Measurements from ENCODE around the gene TMEM69.
A peak's percentile ranks its signal among the peaks of the same experiment; 100 is the strongest.
"Not testable (repeated sequence)": the region's sequence is repeated elsewhere in the genome, so short reads cannot be mapped to it uniquely, and the experiment has no call there.

TMEM69 gene, protein sequence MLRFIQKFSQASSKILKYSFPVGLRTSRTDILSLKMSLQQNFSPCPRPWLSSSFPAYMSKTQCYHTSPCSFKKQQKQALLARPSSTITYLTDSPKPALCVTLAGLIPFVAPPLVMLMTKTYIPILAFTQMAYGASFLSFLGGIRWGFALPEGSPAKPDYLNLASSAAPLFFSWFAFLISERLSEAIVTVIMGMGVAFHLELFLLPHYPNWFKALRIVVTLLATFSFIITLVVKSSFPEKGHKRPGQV

DNA sequence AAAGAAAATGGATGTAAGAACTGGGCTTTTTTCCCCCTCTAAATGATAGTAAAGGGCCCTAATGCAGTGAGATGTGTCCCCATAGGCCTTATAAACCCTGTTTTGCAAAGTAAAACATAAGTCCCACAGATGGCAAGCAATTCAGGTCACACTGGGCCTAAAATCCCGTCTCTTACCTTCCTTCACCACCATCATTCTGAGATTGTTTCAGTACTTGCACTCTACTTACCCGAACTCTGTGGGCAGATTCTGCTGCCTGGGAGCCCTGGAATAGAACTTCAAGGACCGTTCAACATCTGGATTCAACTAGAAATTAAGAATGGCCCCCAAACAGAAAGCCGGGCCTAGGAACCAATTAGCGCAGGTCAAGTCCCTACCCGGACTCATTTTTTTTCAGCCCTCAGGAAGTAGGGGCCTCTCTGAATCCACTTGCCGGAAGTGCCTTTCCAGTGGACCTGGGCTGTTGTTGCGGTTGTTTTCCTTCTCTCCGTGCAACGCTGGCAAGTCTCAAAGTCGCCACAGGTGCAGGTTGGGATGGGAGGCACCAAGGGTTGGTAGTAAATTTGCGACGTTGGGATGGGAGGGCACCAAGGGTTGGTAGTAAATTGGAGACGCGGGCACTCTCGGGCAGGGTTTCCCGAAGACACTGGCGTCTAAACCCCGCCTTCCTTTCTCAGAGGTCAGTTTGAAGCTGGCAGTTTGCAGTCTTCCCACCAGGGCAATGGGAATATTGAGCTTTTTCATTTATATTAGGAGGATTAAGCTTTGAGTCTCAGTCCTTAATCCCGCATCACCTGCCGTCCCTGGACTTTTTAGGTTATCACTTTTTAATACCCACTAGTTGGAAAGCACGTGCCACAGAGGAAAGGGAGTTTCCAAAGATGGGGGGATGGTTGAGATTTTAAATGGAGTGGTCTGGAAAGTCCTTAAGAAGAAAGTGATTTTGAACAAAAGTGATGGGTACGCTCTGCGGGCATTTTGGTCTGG, at the start of gene TMEM69:
Gene TMEM69 (plus strand): TSS at position 428 of the 987 bp plus-strand sequence. CDS start 2,888 bp downstream, outside the sequence.
- peak; percentile 78 for DNase-seq

DNA sequence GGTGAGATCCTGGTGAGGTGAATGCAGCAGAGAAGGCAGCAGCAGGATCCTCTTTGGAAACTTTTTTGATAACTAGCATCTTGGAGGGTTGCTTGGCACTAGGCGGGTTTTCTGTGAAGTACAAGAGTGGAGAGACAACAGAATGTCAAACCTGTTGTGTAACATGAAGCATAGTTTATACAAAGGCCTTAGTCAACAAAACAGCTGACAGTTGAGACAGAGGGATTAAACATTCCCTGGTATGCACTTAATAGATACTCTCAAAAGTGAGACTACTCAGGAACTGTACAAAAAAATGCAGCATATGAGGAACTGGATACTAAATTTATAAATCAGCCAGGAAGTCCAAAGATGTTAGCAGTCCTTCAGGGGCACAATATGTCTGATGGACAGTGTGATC, 47.7 kb upstream of the TMEM69 start:
- DNase-seq: no peak

DNA sequence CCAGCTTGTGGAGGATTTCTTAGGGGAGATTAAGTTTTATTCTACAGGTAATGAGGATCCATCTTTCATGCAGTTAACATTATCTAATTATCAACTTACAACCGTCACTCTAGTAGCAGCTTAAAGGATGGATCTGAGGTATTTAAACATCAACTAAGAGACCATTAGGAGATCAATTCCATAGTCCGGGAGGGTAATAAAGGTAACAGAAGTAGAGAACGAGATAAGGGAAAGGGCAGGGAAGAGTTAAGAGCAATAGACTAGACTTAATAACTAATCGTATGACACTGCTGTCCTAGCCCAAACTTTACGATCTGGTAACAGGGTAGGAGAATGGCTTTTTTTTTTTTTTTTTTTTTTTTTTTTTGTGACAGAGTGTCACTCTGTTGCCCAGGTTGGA, 44.7 kb upstream of the TMEM69 start:
- DNase-seq: no peak

DNA sequence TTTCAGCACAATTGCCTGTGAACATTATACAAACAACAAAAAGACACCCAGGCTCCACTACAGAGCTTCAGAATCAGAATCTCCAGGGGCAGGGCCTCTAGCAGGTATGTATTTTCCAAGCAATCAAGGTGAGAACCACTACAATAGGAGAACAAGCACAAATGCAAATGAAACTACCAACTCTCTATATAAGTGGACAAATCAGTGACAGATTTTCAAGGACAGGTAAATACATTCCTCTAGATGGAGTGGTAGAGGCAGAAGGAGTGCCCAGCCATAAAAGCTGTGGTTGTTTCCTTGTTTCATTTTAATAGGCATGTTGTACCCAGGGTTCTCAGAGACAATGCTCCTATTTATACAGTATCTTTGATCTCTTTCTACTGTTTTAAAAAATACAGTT, 44.0 kb upstream of the TMEM69 start:
- no peak for DNase-seq

DNA sequence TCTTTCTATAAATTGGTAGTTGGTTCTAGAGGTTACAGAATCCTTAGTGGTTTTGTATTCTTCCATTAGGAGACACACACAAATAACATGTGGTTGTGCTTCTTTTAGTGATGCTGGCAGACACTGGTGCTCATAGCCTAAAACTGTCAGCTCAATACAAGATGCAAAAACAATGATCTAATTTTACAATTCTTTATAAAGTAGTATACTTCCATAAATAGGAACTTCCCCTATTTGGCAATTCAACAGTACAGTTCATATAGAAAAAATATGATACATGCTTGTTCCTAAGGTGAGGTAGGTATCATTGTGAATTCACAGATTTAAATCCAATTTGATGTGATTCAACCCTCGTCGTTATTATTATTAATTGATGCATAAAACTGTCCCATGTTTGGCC, 43.3 kb upstream of the TMEM69 start:
- DNase-seq: no peak

DNA sequence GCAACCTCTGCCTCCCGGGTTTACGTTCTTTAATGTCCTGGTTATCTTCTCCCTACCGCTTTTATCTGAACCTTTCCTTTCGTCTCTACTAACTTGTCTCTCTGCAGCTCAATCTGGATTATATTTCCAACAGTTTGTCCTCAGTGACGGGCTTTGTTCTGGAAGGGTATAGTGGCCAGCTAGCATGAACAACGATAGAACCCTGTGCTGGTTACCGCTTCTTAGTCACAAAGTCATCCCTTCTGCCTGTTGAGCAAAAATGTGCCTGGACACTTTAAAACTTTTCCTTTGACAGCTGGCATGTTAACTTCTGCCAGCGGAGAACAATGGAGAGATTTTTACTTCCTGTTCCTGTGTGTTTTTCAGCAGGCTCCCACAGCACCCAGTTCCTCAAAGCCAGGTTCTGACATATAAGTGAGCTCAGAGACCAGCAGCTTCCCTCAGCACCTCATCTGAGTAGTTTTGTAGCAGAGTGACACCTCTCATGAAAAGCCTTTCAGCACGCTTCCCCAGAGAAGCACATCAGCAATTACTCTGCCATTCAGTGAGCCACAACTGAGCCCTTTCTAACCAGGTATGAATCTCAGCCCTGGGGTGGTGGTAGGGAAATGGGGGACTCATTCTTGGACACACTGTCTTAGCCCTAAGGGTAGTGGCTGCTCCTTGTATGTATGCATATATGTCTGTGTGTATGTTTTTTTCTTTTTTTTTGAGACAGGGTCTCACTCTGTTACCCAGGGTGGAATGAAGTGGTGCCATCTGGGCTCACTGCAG, 40.5 kb upstream of the TMEM69 start:
- no peak for DNase-seq

DNA sequence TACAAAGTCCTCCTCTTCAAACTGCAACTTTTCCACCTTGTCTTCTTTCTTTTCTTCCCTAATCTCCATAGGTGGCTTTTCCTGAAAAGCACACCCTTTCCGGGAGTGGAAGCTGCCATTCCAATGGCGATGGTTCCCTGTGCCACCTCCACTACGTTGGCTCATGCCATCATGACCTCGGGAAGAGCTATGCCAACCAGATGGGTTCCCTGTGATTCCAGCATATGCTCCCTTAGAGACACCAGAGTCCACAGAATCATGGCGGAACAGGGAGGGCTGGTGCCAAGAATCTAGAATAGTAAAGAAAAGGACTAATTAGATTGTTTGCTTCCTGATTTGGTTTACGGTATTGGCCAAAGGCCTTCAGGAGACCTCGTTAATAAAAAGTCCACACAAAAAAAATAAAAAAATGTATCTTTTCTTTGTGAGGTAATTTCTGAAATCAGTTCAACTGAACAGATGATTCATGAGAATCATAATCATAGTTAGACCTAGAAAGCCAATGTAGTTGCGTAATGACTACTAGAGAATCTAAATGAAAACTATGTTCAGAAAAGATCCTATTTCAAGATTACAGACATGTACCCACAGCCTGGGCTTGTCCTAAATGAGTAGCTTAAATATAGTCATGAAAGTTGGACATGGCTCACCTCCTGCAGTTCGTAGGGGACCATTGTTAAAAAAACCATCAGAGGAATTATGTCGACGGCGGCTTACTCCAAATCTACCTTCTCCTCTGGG, 33.3 kb upstream of the TMEM69 start:
- no peak for DNase-seq

DNA sequence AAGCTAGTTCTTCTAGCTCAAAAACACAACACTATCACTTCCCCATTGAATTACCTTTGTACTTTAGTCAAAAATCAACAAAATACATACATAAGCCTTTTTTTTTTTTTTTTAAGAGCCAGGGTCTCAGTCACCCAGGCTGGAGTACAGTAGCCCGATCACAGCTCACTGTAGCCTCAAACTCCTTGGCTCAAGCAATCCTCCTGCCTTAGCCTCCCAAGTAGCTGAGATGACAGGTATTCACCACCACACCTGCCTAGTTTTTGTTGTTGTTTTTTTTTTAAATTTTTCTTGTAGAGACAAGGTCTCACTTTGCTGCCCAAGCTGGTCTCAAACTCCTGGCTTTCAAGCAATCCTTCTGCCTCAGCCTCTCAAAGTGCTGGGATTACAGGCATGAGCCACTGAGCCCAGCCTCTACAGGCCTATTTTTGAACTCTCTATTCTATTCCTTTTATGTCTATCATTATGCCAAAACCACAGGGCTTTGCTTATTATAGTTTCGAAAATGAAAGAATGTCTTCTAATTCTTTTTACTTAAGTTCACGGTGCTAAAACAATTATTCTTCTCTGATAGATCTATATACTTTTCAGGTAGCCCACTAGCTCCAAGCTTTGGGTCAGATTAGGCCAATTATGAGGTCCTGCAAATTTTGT, 31.3 kb upstream of the TMEM69 start:
- no peak for DNase-seq

DNA sequence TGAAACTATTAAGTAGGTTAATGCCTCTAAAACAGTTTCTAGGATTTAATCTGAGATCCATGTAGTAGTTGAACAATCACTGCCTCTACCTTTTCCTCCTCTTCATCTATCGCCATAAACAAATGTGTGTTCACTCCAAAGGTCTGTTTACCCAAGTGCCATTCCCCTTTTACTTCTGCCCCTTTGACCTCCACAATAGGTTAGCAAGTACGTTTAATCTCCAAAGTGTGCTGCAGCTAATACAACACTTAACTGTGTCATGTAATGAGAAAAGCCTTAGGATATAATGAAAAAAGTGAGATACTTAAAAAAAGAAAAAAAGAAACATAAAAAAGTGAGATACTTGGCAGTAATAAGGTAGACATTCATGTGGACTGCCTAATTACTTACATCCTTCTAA, 29.8 kb upstream of the TMEM69 start:
- no peak for DNase-seq

DNA sequence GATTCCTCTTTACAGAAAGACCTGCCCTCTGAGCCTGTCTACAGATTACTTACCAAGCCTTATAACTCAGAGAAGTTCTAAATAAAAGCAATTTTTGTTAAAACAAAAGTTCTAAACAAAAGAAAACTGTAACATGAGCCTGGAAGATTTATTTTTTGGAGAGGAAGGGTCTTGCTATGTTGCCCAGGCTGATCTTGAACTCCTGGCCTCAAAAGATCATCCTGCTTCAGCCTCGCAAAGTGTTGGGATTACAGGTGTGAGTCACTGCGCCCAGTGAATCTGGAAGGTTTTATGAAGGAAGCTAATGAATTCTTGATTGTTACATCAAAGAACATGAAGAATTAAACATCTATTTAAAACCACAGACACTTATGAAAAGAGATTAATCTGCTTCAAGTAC, 28.8 kb upstream of the TMEM69 start:
- DNase-seq: no peak

DNA sequence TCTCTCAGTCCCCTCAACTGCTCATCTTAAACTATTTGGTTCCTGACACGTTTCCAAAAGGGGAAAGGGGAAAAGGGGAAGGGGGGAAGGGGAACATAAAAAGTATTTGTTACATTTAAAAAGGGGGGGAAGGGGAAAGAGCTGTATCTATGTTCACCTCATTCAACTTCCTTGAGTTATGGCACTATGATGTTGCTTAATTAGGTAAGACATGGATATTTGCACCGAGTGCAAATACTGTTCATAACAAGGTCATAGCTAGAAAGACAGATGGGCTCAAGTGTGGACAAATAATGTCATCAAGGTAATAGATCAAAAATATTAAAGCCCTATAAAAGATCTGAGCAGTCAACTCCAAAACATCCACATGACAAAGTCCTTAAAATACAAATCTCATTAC, 27.6 kb upstream of the TMEM69 start:
- no peak for DNase-seq

DNA sequence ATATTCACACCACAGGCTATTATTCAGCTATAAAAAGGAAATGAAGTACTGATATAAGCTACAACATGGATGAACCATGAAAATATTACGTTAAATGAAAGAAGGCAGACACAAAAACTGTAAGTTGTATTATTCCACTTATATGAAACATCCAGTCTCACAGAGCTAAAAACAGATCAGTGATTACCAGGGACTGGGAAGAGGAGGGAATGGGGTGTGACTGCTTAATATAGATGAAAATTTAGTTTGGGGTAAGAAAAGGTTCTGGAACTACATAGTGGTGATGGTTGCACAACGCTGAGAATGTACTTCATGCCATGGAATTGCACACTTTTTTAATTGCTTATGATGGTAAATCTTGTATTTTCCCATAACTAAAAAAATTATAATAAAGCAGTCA, 21.1 kb upstream of the TMEM69 start:
- no peak for DNase-seq

DNA sequence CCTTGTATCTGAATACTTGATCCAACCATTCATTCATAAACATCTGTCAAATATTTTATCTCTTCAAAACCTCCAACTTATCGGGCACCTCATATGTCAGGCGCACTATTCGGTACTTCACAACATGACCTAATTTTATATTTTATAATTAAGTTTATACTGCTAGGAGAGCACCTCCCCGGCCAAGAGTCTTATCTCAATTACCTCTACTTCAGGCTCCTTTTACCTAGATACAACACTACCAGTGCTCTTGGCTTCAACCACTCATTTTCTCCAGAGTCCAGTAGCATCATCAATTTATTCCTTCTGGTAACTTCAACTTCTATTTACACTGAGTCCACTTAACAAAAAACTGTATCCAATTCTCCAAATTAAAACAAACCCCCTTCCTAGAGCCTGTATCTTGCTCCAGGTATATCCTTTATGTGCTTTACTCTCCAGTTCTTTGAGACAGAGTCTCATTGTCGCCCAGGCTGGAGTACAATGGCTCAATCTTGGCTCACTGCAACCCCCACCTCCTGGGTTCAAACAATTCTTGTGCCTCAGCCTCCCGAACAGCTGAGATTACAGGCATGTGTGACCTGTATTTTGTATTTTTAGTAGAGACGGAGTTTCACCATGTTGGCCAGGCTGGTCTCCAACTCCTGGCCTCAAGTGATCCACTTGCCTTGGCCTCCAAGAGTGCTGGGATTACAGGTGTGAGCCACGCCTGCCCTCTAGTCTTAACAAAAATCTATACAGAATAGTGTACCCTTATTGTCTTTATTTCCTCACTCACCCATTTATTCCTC, 20.5 kb upstream of the TMEM69 start:
- DNase-seq: no peak

DNA sequence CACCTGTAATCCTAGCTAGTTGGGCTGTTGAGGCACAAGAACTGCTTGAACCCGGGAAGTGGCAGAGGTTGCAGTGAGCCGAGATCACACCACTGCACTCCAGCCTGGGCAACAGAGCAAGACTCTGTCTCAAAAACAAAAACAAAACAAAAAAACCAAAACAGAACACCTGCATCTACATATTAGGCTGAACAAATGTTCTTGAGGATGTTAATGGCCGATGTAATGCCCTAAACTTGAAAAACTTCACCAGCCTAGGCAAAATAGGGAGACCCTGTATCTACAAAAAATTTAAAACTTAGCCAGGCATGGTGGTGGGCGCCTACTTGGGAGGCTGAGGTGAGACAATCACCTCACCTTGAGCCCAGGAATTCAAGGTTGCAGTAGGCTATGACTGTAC, 19.5 kb upstream of the TMEM69 start:
- DNase-seq: no peak

DNA sequence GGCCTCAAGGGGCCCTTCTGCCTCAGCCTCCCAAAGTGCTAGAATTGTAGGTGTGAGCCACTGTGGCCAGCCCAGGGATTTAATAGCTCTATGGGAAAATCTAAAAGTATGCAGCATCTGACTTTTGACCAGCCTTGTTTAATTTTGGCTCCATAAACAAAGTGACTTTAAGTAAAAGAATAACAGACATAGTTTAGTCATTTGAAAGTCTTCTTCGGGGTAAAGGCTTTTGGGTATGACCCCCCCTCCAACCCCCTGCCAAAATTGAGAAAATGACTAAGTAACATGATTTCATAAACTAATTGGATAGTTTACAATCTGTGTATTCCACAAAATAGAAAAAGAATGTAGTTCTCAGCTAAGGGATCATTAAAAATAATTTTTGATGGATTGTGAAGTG, 18.6 kb upstream of the TMEM69 start:
- DNase-seq: no peak

DNA sequence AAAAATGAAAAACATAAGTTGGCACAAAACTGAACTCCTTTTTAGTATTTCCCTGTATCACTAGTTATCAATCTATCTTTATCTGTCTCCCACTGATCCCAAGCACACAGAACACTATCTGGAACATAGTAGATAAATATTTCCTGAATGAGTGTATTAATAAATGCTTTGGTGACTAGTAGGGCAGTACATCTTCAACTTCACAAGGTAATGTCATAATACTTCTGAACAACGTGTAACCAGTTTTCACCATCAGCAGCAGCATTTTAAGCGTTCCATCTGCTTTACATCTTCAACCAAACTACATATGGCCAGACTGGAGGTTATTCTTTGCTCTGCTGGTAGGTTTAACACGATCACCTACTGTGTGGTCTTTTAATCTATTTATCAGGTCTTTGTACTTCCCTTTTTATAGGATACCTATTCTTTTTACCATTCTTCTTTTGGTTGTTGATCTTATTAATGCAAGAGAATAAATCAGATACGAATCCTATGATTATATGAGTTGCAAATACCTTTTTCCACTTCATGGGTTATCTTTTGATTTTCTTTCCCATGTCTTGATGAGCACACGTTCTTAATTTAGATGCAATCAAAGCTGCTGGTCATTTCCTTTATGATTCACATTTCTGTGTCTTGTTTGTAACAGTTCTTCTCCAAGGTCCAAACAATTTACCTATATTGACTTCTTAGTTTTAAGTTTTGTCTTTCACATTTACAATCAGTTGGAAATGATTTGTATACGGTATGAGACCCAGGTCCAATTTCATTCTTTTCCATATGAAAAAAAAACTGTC, 17.9 kb upstream of the TMEM69 start:
- DNase-seq: no peak

DNA sequence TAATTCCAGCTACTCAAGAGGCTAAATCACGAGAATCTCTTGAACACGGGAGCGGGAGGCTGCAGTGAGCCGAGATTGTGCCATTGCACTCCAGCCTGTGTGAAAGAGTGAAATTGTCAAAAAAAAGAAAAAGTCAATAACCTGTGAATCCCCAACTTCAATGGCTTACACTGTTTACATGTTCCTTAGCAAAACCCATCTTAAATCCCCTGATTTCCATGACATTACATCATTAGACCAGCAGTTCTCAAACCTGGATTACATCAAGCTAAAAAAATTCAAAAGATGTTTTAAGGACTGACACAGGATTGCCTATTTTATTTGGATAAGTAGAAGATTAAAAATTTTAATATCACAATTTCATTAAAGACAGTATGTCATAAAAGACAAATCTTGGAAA, 14.0 kb upstream of the TMEM69 start:
- no peak for DNase-seq

DNA sequence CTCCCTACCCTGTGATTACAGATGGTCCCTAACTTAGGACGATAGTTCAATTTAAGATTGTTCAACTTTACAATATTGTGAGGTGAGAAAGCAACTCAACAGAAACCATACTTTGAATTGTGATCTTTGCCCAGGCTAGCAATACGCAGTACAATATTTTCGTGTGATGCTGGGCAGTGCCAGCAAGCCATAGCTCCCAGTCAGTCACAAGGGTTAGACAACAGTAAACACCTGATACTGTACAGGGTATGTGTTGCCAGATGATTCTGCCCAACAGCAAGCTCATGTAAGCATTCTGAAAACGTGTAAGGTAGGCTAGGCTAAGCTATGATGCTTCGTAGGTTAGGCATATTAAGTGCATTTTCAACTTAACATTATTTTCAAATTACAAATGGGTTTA, 13.5 kb upstream of the TMEM69 start:
- DNase-seq: no peak

DNA sequence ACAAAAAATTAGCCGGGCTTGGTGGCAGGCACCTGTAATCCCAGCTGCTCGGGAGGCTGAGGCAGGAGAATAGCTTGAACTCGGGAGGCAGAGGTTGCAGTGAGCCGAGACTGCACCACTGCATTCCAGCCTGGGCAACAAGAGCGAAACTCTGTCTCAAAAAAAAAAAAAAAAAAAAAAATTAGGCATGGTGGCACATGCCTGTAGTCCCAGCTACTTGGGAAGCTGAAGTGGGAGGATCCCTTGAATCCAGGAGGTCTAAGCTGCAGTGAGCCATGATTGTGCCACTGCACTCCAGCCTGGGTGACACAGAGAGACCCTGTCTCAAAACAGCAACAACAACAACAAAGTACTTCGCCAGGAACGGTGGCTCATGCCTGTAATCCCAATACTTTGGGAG, 11.4 kb upstream of the TMEM69 start:
- not testable (repeated sequence) for DNase-seq

DNA sequence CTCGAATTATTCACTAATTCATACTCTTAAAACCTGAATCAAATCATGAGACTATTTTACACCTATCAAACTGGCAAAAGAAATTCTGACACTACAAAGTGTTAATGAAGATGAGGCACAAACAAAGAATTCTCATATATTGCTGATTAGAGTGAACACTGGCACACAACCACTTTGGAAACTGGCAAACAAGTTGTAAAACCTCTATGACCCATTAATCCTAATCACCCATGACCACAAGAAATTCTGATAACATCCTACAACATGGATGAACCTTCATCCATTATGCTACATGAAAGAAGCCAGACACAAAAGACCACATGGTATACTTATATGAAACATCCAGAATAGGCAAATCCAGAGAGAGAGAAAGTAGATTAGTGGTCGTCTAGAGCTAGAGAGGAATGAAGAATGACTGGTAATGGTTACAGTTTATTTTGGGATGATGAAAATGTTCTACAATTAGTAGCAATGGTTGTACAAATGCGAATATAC, 10.2 kb upstream of the TMEM69 start:
- DNase-seq: no peak
